NCI-H2029 treated with DMSO at 0.1 percent for 48 hours (cell line): Measurements from ENCODE around the gene LCOR.
"Not testable (repeated sequence)": the region's sequence is repeated elsewhere in the genome, so short reads cannot be mapped to it uniquely, and the experiment has no call there.

Experiments
- DNase-seq: peaks from one replicate; lab custom pipeline; 2025; lab: John Stamatoyannopoulos, UW

Gene LCOR

DNA sequence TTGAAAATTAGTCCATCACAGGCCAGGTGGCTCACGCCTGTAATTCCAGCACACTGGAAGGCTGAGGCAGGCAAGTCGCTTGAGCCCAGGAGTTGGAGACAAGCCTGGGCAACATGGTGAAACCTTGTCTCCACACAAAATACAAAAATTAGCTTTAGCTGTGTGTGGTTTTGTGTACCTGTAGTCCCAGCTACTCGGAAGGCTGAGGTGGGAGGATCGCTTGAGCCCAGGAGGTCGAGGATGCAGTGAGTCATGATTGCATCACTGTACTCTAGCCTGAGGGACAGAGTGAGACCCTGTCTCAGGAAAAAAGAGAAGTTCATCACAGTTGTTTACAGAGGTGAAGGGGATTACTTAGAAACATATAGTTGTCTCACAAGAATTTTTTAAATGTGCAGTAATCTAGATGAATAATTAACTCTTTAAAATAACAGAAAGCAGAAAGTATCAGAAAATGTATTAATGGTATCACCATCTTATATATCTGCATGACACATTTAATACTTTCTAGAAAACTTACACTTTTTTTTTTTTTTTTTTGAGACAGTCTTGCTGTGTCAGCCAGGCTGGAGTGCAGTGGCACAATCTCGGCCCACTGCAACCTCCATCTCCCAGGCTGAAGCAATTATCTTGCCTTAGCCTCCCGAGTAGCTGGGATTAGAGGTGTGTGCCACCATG is 8.9 kb downstream of the LCOR start:
- no peak for DNase-seq

- no peak for DNase-seq
Measured at GRCh38 chr10:96842896-96843723, 11.0 kb downstream of the LCOR start.

GRCh38 chr10:96843823-96844222 is 11.7 kb downstream of the LCOR start:
- DNase-seq: no peak

- DNase-seq: no peak
Measured at GRCh38 chr10:96846395-96846794, 14.3 kb downstream of the LCOR start.

- DNase-seq: no peak
Measured at GRCh38 chr10:96846926-96847325, 14.8 kb downstream of the LCOR start.

GRCh38 chr10:96847356-96847755 is 15.3 kb downstream of the LCOR start:
- DNase-seq: not testable (repeated sequence)

DNA sequence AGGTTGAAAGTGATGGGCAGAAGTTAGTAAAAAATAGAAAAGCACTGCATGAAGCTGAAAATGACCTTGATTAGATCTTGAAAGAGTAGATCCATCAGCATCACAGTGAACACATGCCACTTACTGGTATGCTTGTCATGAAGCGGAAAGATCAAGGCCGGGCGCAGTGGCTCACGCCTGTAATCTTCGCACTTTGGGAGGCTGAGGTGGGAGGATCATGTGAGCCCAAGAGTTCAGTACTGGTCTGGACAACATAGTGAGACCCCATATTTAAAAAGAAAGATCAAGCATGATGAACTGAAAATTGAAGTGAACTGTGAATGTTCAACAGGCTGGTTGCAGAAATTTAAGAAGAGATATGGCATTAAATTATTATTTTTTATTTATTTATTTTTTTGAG is 18.0 kb downstream of the LCOR start:
- no peak for DNase-seq

DNA sequence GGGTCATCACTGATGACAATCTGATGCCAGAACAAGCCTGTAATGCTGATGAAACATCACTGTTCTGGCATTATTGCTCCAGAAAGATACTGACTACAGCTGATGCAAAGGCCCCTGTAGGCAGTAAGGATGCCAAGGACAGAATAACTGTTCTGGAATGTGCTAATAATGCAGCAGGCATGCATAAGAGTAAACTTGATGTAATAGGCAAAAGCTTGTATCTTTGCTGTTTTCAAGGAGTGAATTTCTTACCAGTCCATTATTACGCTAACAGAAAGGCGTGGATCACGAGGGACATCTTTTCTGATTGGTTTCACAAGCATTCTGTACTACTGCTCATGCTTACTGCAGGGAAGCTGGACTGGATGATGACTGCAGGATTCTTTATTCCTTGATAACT is 18.7 kb downstream of the LCOR start:
- no peak for DNase-seq

DNA sequence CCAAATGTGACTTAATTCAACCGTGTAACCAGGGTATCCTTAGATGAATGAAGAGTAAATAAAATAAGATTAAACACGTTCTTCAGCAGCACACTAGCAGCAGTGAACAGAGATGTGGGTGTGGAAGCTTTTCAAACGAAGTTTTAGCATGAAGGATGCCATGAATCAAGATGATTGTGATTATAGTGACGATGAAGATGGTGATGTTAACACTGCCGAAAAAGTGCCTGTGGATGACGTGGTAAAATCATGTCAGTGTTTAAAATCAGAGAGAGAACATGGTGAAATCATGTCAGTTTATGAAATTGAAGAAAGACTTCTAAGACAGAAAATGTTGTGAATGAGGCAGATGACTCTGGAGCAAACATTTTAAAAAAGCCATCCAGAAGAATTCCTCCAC is 19.2 kb downstream of the LCOR start:
- DNase-seq: no peak

DNA sequence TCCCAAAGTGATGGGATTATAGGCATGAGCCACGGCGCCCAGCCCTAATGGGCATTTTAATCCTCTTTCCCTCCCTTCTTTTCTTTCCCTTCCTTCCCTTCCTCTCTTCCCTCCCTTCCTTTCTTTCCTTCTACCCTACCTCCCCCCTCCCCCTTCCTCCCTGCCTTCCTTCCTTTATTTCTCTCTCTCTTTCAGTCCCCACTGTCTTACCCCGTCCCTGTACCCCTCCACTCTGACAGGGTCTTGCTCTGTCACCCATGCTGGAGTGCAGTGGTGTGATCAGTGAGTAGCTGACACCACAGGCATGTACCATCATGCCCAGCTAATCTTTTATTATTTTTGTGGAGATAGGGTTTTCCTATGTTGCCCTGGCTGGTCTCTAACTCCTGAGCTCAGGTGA is 24.2 kb downstream of the LCOR start:
- DNase-seq: no peak

- no peak for DNase-seq
Measured at GRCh38 chr10:96857301-96858012, 25.4 kb downstream of the LCOR start.

GRCh38 chr10:96858038-96858705 is 26.1 kb downstream of the LCOR start:
- DNase-seq: no peak

DNA sequence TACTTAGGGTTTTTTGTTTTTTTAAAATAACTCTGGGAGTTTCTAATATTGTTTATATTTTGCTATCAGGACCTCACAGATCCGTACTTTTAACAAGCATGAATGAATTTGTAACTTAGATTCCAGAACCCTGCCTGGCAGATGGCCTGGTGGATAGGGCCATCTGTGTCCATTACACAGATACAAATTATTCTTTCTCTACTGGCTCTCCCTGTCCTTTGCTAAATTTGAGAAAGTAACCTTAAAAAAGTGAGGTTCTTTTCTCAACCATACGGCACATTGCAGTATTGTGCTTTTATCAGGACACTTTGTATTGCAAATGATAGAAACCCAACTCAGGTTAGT is 26.6 kb downstream of the LCOR start:
- DNase-seq: no peak

GRCh38 chr10:96860631-96861277 is 28.7 kb downstream of the LCOR start:
- no peak for DNase-seq

DNA sequence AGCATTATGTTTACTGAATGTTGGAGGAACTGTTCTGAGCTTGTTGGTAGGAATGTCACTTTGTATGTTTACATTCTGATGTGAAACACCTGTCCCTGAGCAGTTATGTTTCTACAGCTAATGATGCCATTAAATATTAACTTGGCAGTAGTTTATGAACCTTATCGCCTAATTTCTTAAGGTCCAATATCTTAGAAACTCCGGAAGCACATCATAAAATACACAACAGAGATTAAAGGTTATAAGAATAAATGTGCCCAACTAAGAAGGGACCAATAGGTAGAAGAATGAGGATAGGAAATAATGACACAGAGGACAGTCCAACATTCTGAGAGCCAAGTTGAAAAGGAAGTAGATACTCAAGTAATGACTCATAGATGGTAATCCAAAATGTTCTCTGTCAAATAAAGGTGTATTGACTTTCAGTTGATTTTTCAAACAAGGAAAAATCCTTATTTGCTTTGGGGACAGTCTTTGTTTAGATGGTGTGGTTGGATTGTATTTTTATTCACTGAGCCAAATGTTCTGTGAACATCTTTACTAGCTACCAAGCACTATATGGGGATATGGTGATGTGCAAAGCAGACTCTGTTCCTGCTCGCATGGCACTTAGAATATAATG is 31.9 kb downstream of the LCOR start:
- peak; percentile 74 for DNase-seq

- no peak for DNase-seq
Measured at GRCh38 chr10:96873086-96873485, 41.0 kb downstream of the LCOR start.

GRCh38 chr10:96873756-96874467 is 41.8 kb downstream of the LCOR start:
- DNase-seq: no peak

- no peak for DNase-seq
Measured at GRCh38 chr10:96878057-96878456, 46.0 kb downstream of the LCOR start.

GRCh38 chr10:96880575-96880974 is 48.5 kb downstream of the LCOR start:
- DNase-seq: no peak

- DNase-seq: peak; percentile 26
Measured at GRCh38 chr10:96889415-96890171, 57.5 kb downstream of the LCOR start.
